PC-3 (cell line): ENCODE measurements around the gene PAGR1. TPM values are rescaled to one million over a fixed set of nuclear protein-coding genes. Genes with fewer than 3 reads are reported as not detected.

Experiments used
- total RNA-seq: library from RNA; depleted of rRNA; stranded (reverse); fragments of >200 nt; gene quantifications from 2 replicates; pipeline ENCODE4 v1.2.3, GENCODE V29; 2014; rRNA removed

Gene PAGR1
- total RNA-seq, 1 experiment from 2014 or later = 53.8 TPM

Other genes with a start within 250 kb of the PAGR1 start
- not detected in 2 replicates for gene SPN, start 152.9 kb upstream of the PAGR1 start, total RNA-seq
- gene QPRT, start 137.0 kb upstream of the PAGR1 start, total RNA-seq = 0.22 and 1.3 TPM in 2 replicates
- not detected in 2 replicates for gene C16orf54, start 70.2 kb upstream of the PAGR1 start, total RNA-seq
- gene ZG16, start 37.9 kb upstream of the PAGR1 start, total RNA-seq = not detected in 2 replicates
- 87.6 and 93.1 TPM in 2 replicates for gene KIF22, start 25.4 kb upstream of the PAGR1 start, total RNA-seq
- gene MAZ, start 9.6 kb upstream of the PAGR1 start, total RNA-seq = 279 and 358 TPM in 2 replicates
- 0.35 and 0.40 TPM in 2 replicates for gene PRRT2, start 4.0 kb upstream of the PAGR1 start, total RNA-seq
- 27.3 and 36.1 TPM in 2 replicates for gene MVP, start 4.3 kb downstream of the PAGR1 start, total RNA-seq
- 60.5 and 86.2 TPM in 2 replicates for gene CDIPT, start 47.1 kb downstream of the PAGR1 start, total RNA-seq
- 23.7 and 25.3 TPM in 2 replicates for gene SEZ6L2, start 83.4 kb downstream of the PAGR1 start, total RNA-seq
- 2.0 and 3.9 TPM in 2 replicates for gene ASPHD1, start 84.3 kb downstream of the PAGR1 start, total RNA-seq
- gene KCTD13, start 110.1 kb downstream of the PAGR1 start, total RNA-seq = 8.2 and 30.2 TPM in 2 replicates
- gene TMEM219, start 145.9 kb downstream of the PAGR1 start, total RNA-seq = 53.0 and 60.9 TPM in 2 replicates
- 34.1 and 47.4 TPM in 2 replicates for gene TAOK2, start 157.7 kb downstream of the PAGR1 start, total RNA-seq
- 18.4 and 26.8 TPM in 2 replicates for gene HIRIP3, start 179.5 kb downstream of the PAGR1 start, total RNA-seq
- gene INO80E, start 180.1 kb downstream of the PAGR1 start, total RNA-seq = 60.6 and 70.3 TPM in 2 replicates
- 4.6 and 5.2 TPM in 2 replicates for gene DOC2A, start 194.9 kb downstream of the PAGR1 start, total RNA-seq
- not detected in 2 replicates for gene C16orf92, start 207.0 kb downstream of the PAGR1 start, total RNA-seq
- 0.29 and 0.47 TPM in 2 replicates for gene TLCD3B, start 215.1 kb downstream of the PAGR1 start, total RNA-seq
- 1,859 and 2,048 TPM in 2 replicates for gene ALDOA, start 249.6 kb downstream of the PAGR1 start, total RNA-seq